IPS-18c (cell line): ENCODE measurements around the gene ELANE.
"Not testable (repeated sequence)": the region's sequence is repeated elsewhere in the genome, so short reads cannot be mapped to it uniquely, and the experiment has no call there.

ENCODE experiments used
- H3K4me3 ChIP-seq: 2 replicates; pipeline ENCODE4 v1.7.0; 2013; ENCODE audit warnings: low read depth, mild to moderate bottlenecking, low read length, moderate library complexity; ENCODE audit not compliant: insufficient read depth
- H3K9me3 ChIP-seq: one replicate; pipeline ENCODE4 v1.6.1; 2013; ENCODE audit warnings: mild to moderate bottlenecking, low read length, moderate library complexity; ENCODE audit not compliant: control insufficient read depth, insufficient read depth

The ELANE gene

GRCh38 chr19:868458-869244, 16.5 kb downstream of the ELANE start:
- Histone ChIP-seq H3K4me3 (no peak overlapping the region), H3K9me3 (no peaks in the 10 kb centered on the region)

GRCh38 chr19:869245-870177, 17.4 kb downstream of the ELANE start:
- Histone ChIP-seq H3K9me3 (no peaks in the 10 kb centered on the region), H3K4me3 (no peak overlapping the region)

GRCh38 chr19:870314-870713, 18.2 kb downstream of the ELANE start:
- H3K9me3 ChIP-seq: no peaks in the 10 kb centered on the region
- H3K4me3 ChIP-seq: no peak overlapping the region

- Histone ChIP-seq H3K4me3 (no peak overlapping the region), H3K9me3 (no peaks in the 10 kb centered on the region)
Observed at GRCh38 chr19:870963-871401, 18.9 kb downstream of the ELANE start.

- H3K4me3 ChIP-seq: no peak overlapping the region
- H3K9me3 ChIP-seq: no peaks in the 10 kb centered on the region
Observed at GRCh38 chr19:871446-872265, 19.6 kb downstream of the ELANE start.

- no peak overlapping the region for H3K4me3 ChIP-seq
- no peaks in the 10 kb centered on the region for H3K9me3 ChIP-seq
Observed at GRCh38 chr19:872266-872951, 20.3 kb downstream of the ELANE start.

- H3K4me3 ChIP-seq: no peak overlapping the region
- no peaks in the 10 kb centered on the region for H3K9me3 ChIP-seq
Observed at GRCh38 chr19:873084-873483, 21.0 kb downstream of the ELANE start.

GRCh38 chr19:873561-874041, 21.5 kb downstream of the ELANE start:
- Histone ChIP-seq H3K4me3 (no peak overlapping the region), H3K9me3 (no peaks in the 10 kb centered on the region)

- Histone ChIP-seq H3K9me3 (no peaks in the 10 kb centered on the region), H3K4me3 (no peak overlapping the region)
Observed at GRCh38 chr19:875265-875879, 23.3 kb downstream of the ELANE start.

- no peak overlapping the region for H3K4me3 ChIP-seq
Observed at GRCh38 chr19:876089-876488, 24.0 kb downstream of the ELANE start.

GRCh38 chr19:876780-877314, 24.7 kb downstream of the ELANE start:
- no peaks in the 10 kb centered on the region for H3K9me3 ChIP-seq
- no peak overlapping the region for H3K4me3 ChIP-seq

More at GRCh38 chr19:876089-876488, 24.0 kb downstream of the ELANE start:
- H3K9me3 ChIP-seq: no peaks in the 10 kb centered on the region

- H3K4me3 ChIP-seq, H3K9me3 ChIP-seq: not testable (repeated sequence)
Observed at GRCh38 chr19:877992-878660, 26.0 kb downstream of the ELANE start.

GRCh38 chr19:878751-879561, 26.9 kb downstream of the ELANE start:
- not testable (repeated sequence) for H3K9me3 ChIP-seq

GRCh38 chr19:879711-880438, 27.8 kb downstream of the ELANE start:
- Histone ChIP-seq H3K4me3 (no peak overlapping the region), H3K9me3 (peaks cover 2% of the 10 kb centered on the region)

More at GRCh38 chr19:878751-879561, 26.9 kb downstream of the ELANE start:
- not testable (repeated sequence) for H3K4me3 ChIP-seq
